ENCODE measurements around the gene MUC5B.

Gene MUC5B

GRCh38 chr11:1303126-1303821, 80.4 kb downstream of the MUC5B start:
- no peak for DNase-seq

DNA sequence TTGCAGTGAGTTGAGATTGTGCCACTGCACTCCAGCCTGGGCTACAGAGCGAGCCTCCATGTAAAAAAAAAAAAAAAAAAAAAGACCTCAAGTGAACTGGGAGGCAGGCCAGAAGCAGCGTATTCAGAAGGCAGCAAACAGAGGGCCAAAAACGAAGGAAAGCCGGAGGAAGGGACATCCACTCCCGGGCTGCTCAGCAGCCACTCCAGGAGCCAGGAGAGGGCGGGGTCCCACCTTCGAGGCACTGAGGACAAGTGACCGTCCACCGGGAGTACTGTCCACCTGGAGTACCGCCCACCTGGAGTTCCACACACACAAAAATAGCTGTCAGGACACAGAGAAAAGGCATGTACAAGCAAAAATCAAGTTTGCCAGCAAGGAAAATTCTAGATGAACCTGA, 81.1 kb downstream of the MUC5B start:
- no peak for DNase-seq

DNA sequence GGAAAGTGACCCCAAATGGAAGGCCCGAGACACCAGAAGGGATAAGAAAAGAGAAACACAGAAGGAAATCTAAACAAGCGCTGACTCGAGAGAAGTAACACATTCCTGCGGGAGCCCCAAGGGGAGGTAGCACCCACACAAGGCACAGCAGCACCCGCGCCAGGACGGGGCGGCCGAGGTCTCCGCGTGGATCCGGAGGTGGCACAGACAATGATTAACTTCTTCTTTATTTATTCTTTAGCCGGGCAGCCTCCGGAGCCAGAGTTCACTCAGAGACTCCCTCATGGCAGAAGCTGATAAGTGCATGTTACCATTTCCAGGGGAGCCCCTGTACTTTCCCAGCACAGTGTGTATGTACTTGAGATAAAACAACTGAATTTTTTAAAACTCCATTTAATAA, 81.5 kb downstream of the MUC5B start:
- DNase-seq, result no peak

DNA sequence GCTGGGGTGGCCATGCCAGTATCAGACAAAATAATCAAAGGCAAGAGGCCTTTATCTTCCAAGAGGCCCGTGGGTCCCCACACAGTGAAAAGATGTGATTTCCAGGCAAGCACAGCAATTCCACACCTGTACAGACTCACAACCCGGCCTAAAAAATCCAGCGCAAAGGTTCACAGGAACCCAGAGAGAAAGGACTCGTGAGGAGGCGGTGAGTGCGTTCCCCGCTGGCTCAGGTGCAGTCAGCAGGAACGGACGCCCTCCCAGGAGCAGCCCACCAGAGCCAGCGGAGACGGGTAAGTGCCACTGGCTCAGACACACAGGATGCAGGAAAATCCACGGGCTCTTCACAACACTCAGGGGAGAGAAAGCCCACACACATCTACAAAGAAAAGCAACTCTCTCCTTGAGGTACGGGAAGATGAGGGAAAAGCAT, 82.2 kb downstream of the MUC5B start:
- DNase-seq, result no peak

DNA sequence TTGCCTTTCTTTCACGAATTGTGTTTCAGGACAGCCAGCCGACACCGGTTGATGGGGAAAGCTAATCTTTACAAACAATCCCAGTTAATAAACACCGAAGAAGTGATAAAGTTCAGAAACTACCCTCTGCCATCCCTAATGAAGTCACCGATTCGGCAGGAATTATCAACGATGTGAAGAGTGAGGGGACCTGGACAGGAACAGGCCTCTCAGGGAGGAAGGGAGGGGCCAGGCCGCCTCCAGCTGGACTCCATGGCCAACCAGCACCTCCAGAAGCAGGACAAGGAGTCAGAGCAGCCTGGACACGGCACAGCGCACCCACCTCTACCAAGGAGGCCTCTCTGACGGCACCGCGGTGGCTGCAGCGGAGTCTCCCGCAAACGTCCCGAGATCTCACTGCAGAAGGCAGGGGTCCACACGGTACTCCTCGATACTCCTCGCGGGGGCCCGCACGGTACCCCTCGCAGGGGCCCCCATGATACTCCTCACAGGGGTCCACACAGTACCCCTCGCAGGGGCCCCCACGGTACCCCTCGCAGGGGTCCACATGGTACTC, 82.7 kb downstream of the MUC5B start:
- DNase-seq, result no peak

GRCh38 chr11:1306186-1307162, 83.6 kb downstream of the MUC5B start:
- DNase-seq, result no peak

GRCh38 chr11:1307163-1307870, 84.5 kb downstream of the MUC5B start:
- no peak for DNase-seq

DNA sequence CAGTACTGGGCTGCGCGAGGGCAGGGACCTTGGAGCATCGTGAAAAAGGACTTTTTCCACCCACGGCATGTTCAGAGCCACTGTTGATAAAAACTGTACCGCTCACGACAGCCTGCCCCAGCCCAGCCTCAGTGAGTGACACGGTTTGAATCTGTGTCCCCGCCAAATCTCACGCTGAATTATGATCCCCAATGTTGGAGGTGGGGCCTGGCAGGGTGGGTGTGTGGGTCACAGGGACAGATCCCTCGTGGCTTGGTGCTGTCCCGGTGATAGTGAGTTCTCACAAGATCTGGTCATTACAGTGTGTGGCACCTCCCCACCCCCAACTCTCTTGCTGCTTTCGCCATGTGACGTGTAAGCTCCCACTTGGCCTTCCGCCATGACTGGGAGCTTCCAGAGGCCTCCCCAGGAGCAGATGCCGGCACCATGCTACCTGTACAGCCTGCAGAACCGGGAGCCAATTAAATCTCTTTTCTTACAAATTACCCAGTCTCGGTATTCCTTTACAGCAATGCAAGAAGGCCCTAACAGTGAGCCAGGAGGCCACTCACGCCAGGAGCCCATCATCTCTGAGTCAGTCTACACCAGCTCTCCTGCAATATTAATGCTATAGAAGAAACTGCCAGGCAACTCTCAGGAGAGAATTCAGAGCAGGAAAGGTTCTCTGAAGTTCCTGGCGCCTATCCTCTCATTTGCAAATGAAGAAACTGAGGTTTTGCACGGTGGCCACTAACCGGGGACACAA, 85.3 kb downstream of the MUC5B start:
- DNase-seq, result no peak

DNA sequence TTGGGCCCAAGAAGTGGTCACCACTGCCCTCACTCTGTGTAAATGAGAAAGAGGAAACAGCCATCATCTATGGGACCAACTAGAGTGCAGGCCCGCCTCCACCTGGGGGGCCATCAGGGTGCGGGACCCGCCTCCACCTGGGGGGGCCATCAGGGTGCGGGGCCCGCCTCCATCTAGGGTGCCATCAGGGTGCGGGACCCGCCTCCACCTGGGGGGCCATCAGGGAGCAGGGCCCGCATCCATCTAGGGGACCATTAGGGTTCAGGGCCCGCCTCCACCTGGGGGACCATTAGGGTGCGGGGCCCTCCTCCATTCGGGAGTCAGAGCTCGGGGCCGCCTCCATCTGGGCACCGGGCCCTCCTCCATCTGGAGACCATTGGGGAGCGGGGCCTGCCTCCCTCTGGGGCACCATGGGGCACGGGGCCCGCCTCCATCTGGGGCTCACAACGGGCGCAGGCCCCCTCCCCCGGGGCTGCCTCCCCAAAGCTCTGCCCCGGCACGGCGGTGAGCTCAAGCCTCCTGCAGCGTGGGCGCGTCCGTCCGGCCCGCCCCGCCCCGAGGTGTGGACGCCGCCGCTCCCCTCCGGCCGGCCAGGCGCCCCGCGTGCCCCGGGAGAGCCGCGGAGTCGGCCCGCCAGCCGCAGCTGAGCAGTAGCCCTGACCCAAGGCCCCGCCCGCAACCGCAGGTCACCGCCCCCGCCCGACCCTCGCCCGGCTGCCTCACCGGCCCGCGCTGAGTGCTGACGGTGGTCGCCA, 86.1 kb downstream of the MUC5B start:
- no peak for DNase-seq

- DNase-seq, result peak; percentile 77
Measured at GRCh38 chr11:1309498-1310317, 86.8 kb downstream of the MUC5B start, which contains the start of gene TOLLIP. Gene TOLLIP (minus strand): TSS chr11:1309632. CDS start chr11:1309498, 134 bp downstream.

GRCh38 chr11:1310318-1310687, 87.4 kb downstream of the MUC5B start:
- DNase-seq, result no peak

GRCh38 chr11:1310772-1311468, 88.1 kb downstream of the MUC5B start:
- DNase-seq, result no peak
